AG04449 (cell line): ENCODE results near the gene METTL16.

ENCODE experiments used
- CTCF ChIA-PET: fragments of 350-600 bp; formaldehyde crosslinking; extraction: SDS; loops from one replicate; lab custom pipeline; 2021; ENCODE audit warnings: antibody characterized with exemption; lab: Yijun Ruan, JAX
- POLR2A ChIA-PET: fragments of 400-600, 350-600 bp; formaldehyde crosslinking; extraction: SDS; loops from one replicate; lab custom pipeline; 2020; ENCODE audit warnings: antibody characterized with exemption, inconsistent platforms; lab: Yijun Ruan, JAX
- DNase-seq: peaks from one replicate; pipeline ENCODE4 v3.0.0-alpha.2; 2010; ENCODE audit warnings: low read depth, low spot score
- H3K4me3 ChIP-seq: 2 replicates; pipeline ENCODE4 v1.5.1; 2011; ENCODE audit warnings: low read depth, mild to moderate bottlenecking, control low read depth, low read length
- CTCF ChIP-seq: IDR thresholded peaks from one replicate; pipeline ENCODE4 v1.5.1; 2011; ENCODE audit warnings: mild to moderate bottlenecking, moderate library complexity, low read length, control low read depth, inconsistent platforms; ENCODE audit not compliant: insufficient read depth; ENCODE audit errors: missing control alignments

The METTL16 gene

DNA sequence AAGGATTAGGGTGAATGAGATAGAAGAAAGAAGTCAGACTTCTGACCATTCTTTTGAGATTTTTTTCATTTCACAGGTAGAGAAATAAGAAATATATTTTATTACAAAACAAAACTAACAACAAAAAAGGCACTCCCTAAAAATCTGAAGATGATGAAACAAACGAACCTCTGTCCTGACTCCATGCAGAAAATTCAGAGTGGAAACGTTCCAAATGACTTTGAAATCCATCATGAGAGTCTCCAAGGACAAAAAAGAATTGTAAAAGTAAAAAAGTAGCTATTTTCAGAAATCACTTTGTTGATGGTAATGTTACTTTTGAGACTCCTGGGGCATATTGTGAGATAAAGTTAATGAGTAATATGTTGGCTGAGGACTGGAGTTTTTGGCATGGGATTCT, 84.5 kb downstream of the METTL16 start:
- CTCF ChIA-PET = interaction anchor here (1.3 to 2.6 kb wide), 4 partner anchors 8 to 46 kb away, joined by 4 to 13 read pairs (median 8); no protein-coding TSS in a partner anchor
- POLR2A ChIA-PET = interaction anchor here (0.7 kb wide), 1 partner anchor 152 kb away, joined by 3 read pairs; no protein-coding TSS in a partner anchor
- TF ChIP-seq CTCF = no peak
- DNase-seq = no peak
- H3K4me3 ChIP-seq = no peak overlapping the region

DNA sequence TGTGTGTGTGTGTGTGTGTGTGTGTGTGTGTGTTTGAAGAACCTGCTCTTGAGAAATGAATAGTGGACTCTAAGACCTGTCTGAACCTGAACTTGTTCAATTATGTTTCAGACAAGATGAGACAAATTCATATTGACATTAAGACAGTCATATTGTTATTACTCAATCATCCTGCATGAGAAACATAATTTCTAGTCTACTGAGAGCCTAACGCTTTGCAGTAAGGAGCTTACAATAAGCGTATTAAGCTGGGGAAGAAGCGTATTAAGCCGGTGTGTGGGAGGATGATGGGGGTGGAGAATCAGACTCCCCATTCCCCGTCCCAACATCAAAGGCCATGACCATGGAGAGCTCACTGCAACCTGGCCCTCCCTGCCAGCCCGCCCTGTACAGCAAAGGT, 88.4 kb downstream of the METTL16 start:
- TF ChIP-seq CTCF = no peak
- ChIA-PET CTCF (interaction anchor here (1.1 to 23.1 kb wide), 2 partner anchors 40 to 252 kb away, joined by 3 to 871 read pairs; no protein-coding TSS in a partner anchor), POLR2A (interaction anchor here (0.7 kb wide), 1 partner anchor 30 kb away, joined by 3 read pairs; no protein-coding TSS in a partner anchor)
- no peak overlapping the region for H3K4me3 ChIP-seq
- no peak for DNase-seq

DNA sequence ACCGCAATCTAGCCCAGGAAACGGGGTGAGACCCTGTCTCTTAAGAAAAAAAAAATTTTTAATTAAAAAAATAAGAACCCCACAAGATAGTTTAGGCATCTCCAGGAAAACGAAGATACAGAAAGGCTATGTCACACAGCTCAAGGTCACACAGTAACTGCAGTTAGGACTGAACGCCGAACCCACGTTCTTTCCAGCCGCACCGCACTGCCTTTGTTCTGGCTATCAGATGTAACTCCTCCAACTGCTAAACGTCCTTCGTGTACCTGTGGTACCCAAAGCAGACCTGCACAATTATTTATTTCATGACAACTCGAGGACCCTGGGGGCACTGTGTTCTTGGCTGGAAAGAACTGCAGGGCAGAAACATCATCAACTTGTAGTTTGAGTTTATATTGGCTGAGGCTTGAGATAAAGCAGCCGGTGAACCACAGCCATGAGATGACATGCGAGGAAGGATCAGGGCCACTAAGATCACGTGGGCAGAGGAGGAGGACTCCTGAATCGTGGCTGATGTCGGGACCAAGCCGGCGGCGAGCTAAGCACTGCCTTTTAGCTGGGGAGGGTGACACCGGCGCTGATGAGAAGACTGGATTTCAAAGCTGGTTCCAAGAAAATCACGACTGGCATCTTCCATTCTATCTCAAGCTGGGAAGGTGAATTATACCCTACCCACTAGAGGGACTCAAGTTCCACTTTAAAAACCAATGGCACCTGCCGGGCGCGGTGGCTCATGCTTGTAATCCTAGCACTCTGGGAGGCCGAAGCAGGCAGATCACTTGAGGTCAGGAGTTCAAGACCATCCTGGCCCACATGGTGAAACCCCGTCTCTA, 90.2 kb downstream of the METTL16 start:
- no peak for TF ChIP-seq CTCF
- no peak overlapping the region for H3K4me3 ChIP-seq
- DNase-seq = no peak
- POLR2A ChIA-PET = no interaction called here
- CTCF ChIA-PET = interaction anchor here (0.8 to 23.1 kb wide), 3 partner anchors 10 to 243 kb away, joined by 3 to 871 read pairs (median 4); no protein-coding TSS in a partner anchor

GRCh38 chr17:2420176-2420575, 91.5 kb downstream of the METTL16 start:
- ChIA-PET CTCF (interaction anchor here (1.2 to 23.1 kb wide), 2 partner anchors 12 to 37 kb away, joined by 3 to 871 read pairs; no protein-coding TSS in a partner anchor), POLR2A (no interaction called here)
- no peak overlapping the region for H3K4me3 ChIP-seq
- no peak for DNase-seq
- TF ChIP-seq CTCF = no peak

- POLR2A ChIA-PET = no interaction called here
Observed at GRCh38 chr17:2419486-2419885, 92.2 kb downstream of the METTL16 start.

More at GRCh38 chr17:2419486-2419885, 92.2 kb downstream of the METTL16 start:
- no peak for TF ChIP-seq CTCF
- CTCF ChIA-PET = interaction anchor here (1.0 to 23.1 kb wide), 7 partner anchors 12 to 255 kb away, joined by 3 to 871 read pairs (median 4); no protein-coding TSS in a partner anchor
- H3K4me3 ChIP-seq = no peak overlapping the region
- DNase-seq = no peak
